GM19328 (cell line): ENCODE data around the gene ETHE1.
"Not testable (repeated sequence)": the region's sequence is repeated elsewhere in the genome, so short reads cannot be mapped to it uniquely, and the experiment has no call there.

Source experiments
- ATAC-seq: cut with Tn5 transposase; IDR thresholded peaks from one replicate; pipeline ENCODE4 v1.9.1; 2021; ENCODE audit warnings: mild to moderate bottlenecking, moderate library complexity; ENCODE audit not compliant: unreplicated experiment

ETHE1 gene

GRCh38 chr19:43552616-43553015, 25.6 kb upstream of the ETHE1 start:
- no peak for ATAC-seq

- ATAC-seq = no peak
Measured at GRCh38 chr19:43552198-43552450, 25.1 kb upstream of the ETHE1 start.

- no peak for ATAC-seq
Measured at GRCh38 chr19:43551399-43552197, 24.6 kb upstream of the ETHE1 start.

- no peak for ATAC-seq
Measured at GRCh38 chr19:43548706-43549105, 21.7 kb upstream of the ETHE1 start.

DNA sequence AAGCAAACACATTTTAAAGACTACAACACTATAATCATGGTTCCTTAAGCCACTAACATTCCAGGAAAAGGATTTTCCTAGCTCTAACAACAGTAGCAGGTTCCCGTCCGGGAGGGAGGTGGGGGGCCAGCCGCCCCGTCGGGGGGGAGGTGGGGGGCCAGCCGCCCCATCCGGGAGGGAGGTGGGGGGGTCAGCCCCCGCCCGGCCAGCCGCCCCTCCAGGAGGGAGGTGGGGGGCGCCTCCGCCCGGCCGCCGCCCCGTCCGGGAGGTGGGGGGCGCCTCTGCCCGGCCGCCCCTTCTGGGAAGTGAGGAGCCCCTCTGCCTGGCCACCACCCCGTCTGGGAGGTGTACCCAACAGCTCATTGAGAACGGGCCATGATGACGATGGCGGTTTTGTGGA, 20.9 kb upstream of the ETHE1 start:
- not testable (repeated sequence) for ATAC-seq

- ATAC-seq = no peak
Measured at GRCh38 chr19:43546581-43546980, 19.6 kb upstream of the ETHE1 start.

- no peak for ATAC-seq
Measured at GRCh38 chr19:43545981-43546380, 19.0 kb upstream of the ETHE1 start.

DNA sequence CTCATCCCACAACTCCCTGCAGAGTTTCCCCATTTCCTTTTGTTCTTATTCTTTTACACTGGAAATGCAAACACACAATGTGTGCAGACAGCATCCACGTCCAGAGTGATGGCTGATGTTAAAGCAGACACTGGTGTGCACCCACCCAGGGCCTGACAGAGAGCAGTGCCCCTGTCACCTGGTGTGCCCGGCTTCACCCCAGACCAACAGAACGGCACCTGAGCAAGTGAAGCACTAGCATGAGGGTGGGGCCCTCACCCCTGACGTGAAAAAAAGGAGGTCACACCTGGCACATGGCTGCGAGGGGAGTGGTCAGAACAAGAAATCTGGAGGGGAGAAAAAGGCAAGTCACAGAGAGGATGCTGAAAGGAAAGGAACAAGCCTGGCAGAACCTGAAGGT, 18.3 kb upstream of the ETHE1 start:
- ATAC-seq = no peak

- no peak for ATAC-seq
Measured at GRCh38 chr19:43544077-43544476, 17.1 kb upstream of the ETHE1 start.

DNA sequence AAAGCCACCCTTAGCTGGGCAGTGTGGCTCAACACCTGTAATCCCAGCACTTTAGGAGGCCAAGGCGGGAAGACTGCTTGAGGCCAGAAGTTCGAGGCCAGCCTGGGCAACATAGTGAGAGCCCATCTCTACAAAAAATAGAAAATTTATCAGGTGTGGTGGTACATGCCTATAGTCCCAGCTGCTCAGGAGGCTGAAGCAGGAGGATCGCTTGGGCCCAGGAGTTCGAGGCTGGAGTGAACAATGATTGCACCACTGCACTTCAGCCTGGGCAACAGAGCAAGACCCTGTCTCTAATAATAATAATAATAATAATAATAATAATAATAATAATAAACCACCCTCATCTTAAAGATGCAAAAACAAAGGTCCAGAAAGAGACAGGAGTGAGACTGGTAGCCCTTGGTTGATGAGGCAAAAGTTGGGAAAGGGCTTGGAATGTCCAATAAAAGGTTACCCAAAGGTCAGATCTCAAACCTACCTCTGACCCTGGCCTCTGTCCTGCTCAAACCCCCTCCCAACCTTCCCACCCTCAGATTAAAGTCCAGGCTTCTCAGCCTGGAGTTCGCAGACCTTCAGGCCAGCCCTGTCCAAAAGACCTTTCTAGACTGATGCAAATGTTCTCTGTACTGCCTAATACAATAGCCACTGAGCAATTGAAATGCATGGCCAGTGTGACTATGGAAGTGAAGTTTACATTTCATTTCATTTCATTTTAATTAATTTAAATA, 15.1 kb upstream of the ETHE1 start:
- ATAC-seq = no peak

DNA sequence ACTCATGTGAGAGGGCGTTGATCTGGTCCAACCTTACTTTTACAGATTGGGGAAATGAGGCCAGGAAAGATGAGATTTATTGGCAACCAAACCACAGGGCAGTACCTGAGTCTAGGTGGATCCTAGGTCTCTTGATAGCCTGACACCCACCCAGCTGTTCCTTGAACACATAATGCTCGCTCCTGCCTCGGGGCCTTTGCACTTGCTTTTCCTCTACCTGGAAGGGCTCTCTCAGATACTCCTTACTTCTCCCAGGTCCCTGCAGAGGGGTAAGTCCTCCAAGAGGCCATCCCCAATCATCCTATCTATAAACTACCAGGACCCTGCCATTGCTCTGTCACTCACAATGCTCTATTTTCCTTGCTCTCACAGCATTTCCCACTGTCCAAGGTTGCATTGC, 13.4 kb upstream of the ETHE1 start:
- no peak for ATAC-seq

DNA sequence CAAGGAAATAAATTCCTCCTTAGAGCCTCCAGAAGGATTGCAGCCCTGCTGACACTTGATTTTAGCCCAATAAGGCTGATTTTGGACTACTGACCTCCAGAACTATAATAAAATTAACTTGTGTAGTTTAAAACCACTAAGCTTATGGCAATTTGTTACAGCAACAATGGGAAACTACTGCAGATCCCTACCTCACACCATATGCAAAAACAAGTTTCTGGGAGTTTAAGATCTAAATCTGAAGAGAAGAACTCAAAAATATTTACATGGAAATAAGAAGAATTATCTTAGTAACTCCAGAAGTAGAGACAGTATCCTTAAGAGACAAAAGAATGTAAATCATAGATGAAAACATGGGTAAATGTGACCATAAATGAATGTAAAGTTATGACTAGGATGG, 11.9 kb upstream of the ETHE1 start:
- ATAC-seq = no peak

- ATAC-seq = no peak
Measured at GRCh38 chr19:43534816-43535761, 8.1 kb upstream of the ETHE1 start.

GRCh38 chr19:43534305-43534815, 7.4 kb upstream of the ETHE1 start:
- ATAC-seq = no peak

DNA sequence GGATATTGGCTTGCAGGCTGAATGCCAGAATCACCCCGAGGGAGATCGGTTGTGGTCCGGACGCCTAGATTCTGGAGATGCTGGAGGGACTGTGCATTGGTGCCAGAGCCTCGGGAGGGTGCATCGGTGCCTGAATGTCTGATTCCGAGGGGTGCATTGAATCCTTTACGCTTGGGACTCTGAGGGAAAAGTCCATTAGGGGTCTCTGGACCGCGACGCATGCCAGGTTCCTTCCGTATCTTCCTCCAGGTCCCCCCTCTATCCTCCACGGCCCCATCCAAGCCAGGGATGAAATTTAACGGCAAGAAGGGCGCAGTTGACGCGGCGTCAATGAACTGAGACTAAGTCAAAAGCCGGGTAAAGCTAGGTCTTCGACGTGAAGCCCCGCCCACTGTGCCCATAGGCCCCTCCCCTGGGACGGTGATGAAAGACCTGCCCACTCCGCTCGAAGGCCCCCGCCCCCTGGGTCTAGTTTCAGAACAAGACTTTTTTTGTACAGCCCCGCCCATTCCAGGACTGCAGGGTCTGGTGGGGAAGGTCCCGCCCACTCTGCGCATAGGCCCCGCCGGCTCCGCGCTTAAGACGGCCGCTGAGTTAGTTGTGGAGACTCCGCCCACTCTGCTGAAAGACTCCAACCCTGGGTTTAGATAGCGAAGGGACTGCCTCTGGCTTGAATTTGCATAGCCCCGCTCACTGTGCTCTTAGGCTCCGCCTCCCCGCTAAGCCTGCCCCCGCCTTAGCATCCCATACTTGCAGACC, 6.7 kb upstream of the ETHE1 start:
- ATAC-seq = peak; percentile 44

GRCh38 chr19:43532962-43533545, 6.1 kb upstream of the ETHE1 start, which contains the start of gene ZNF575:
Gene ZNF575, plus strand, starts transcription at chr19:43533188. Its CDS starts 1,235 bp downstream, at chr19:43534423.
- peak; percentile 49 for ATAC-seq

DNA sequence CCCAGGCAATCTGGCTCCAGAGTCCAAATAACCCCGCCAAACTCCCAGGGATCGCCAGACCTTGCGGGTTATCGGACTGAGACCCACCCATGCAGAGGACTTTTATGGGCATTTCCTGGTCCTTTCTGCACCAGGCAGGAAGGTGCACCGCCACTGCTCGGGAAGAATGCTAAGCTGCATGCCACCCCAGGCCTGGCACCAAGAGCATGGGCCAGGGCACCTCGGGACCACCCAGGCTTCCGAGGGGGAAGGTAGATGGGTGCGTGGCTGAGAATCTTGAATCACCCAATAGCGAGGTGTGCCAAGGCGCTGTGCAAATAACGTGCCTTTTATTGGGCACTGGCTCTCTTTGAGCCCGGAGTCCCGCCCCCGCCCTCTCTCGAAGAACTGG, 5.6 kb upstream of the ETHE1 start:
- peak; percentile 4 for ATAC-seq

GRCh38 chr19:43527860-43528622, 1.0 kb upstream of the ETHE1 start:
- ATAC-seq = no peak
